GM21515 (cell line): ENCODE measurements around the gene PFDN4.
A peak's percentile ranks its signal among the peaks of the same experiment; 100 is the strongest.
"Not testable (repeated sequence)": the region's sequence is repeated elsewhere in the genome, so short reads cannot be mapped to it uniquely, and the experiment has no call there.

Source experiments
- ATAC-seq: cut with Tn5 transposase; IDR thresholded peaks from one replicate; pipeline ENCODE4 v1.9.1; 2021; ENCODE audit not compliant: unreplicated experiment

Gene PFDN4

GRCh38 chr20:54223285-54223684, 15.4 kb downstream of the PFDN4 start:
- no peak for ATAC-seq

GRCh38 chr20:54223751-54224150, 15.9 kb downstream of the PFDN4 start:
- ATAC-seq = no peak

GRCh38 chr20:54224642-54225041, 16.8 kb downstream of the PFDN4 start:
- not testable (repeated sequence) for ATAC-seq

DNA sequence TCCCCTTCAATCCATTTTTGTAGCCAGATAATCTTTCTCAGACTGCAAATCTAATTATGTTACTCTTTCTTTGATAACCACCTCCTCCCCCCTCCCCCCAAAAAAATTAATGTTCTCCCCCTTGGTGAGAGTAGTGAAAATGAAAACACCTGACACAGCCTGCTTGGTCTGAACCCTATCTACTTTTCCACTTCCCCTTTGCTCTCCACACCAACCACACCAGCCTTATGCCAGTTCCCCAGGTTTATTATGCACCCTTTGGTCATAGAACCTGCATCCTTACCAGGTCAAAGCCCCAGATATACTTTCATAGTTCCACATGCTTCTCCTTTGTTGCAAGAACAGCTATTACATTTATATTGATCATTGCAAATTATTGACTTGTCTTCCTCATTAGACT, 19.4 kb downstream of the PFDN4 start:
- ATAC-seq = peak; percentile 75

DNA sequence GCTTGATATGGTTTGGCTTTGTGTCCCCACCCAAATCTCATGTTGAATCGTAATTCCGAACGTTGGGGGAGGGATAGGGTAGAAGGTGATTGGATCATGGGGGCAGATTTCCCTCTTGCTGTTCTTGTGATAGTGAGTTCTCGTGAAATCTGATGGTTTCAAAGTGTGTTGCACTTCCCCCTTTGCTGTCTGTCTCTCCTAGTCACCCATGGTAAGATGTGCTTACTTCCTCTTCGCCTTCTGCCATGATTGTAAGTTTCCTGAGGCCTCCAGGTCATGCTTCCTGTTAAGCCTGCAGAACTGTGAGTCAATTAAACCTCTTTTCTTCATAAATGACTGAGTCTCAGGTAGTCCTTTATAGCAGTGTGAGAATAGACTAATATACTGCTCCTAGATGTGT, 19.9 kb downstream of the PFDN4 start:
- ATAC-seq = no peak

DNA sequence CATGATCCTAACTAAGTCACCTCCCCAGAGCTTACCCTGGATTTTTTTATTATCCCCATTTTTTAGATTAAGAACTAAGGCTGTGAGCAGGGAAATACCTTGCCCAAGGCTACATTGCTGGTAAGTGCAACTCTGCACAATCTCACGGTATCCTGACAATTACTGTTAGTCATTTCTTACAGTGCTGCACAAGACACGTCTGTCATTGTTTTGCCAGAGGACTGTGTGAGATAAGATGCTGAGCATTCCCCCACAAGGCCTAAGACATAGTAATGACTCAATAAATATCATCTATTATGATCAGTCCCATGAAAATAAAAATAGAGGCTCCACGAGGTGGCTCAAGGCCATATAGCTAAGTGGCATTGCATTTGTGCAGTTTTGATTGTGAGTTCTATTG, 21.0 kb downstream of the PFDN4 start:
- no peak for ATAC-seq

- no peak for ATAC-seq
These were observed 21.8 kb downstream of the PFDN4 start for GRCh38 chr20:54229566-54230160.

DNA sequence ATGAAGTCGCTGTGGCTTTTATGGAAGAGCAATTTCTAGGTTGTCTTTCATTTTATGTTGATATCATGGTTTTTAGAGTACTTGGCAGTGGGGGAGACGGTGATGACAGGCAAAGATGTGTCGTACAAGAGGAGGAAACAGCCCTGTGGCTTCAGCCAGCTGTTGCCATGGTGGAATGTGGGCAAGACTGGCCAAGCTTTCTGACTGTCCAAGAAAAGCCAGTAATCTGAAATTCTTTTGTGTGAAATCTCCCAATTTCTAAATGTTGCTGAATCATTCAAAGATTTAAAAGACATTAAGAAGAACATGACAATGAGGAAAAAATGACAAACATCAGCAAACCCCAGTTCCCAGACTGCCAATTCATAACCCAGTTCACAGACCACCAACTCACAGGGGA, 23.1 kb downstream of the PFDN4 start:
- no peak for ATAC-seq

- no peak for ATAC-seq
These were observed 27.1 kb downstream of the PFDN4 start for GRCh38 chr20:54234991-54235390.

DNA sequence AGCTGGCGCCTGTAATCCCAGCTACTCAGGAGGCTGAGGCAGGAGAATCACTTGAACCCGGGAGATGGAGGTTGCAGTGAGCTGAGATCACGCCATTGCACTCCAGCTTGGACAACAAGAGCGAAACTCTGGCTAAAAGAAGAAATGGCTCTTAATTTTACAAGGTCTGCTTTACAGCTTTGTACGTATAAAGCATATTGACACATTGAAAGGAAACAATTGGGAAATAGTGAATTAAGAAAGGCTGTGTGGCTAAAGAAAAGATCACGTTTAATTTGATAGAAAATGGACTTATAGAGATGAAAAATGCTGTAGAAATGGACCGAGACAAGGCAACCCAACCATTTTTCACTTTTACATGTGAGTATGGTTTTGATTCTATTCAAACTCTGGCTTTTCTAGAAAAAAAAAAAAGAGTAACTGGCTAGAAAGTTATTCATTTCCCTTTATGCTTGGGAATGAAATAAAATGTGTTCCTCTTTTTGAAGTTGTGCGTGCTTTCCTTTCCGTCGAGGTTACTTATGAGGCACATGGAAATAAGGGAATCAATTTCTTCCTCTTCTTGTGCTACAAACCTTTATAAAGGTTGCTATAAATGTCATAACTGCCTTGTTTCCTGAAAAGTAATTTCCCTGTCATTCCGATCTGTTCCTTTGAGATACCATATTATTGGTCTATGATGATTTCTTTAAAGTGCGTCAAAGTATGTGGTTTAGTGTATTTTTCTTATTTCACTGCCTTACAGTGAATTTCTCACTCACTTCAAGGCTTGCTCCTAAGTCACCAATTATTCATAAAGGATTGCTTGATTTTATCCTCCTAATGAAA, 29.4 kb downstream of the PFDN4 start:
- no peak for ATAC-seq

- no peak for ATAC-seq
These were observed 36.2 kb downstream of the PFDN4 start for GRCh38 chr20:54244113-54244512.

DNA sequence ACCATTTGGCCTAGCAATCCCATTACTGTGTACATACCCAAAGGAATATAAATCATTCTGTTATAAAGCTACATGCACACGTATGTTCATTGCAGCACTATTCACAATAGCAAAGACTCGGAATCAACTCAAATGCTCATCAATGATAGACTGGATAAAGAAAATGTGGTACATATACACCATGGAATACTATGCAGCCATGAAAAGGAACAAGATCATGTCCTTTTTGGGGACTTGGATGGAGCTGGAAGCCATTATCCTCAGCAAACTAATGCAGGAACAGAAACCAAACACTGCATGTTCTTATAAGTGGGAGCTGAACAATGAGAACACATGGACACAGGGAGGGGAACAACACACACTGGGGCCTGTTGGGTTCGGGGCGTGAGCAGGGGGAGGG, 40.8 kb downstream of the PFDN4 start:
- not testable (repeated sequence) for ATAC-seq

DNA sequence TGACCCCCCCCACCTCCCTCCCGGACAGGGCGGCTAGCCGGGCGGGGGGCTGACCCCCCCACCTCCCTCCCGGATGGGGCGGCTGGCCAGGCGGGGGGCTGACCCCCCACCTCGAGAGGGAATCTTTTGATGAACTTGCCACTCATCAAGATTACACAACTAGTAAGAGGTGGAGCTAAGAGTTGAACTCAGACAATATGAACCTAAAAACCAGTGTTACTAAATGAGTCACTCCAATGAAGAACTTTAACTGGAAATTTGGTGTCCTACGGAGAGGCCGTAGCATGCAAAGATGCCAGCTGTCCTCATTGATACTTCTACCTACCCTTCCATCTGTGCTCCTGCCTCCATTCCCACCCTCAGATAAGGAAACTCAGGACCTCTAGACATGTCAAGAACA, 42.8 kb downstream of the PFDN4 start:
- no peak for ATAC-seq

GRCh38 chr20:54251096-54251495, 43.2 kb downstream of the PFDN4 start:
- no peak for ATAC-seq

GRCh38 chr20:54254596-54254995, 46.7 kb downstream of the PFDN4 start:
- ATAC-seq = no peak

GRCh38 chr20:54255157-54255556, 47.3 kb downstream of the PFDN4 start:
- no peak for ATAC-seq

GRCh38 chr20:54256202-54256601, 48.3 kb downstream of the PFDN4 start:
- ATAC-seq = no peak

- ATAC-seq = no peak
These were observed 49.4 kb downstream of the PFDN4 start for GRCh38 chr20:54257071-54257816.

- no peak for ATAC-seq
These were observed 52.2 kb downstream of the PFDN4 start for GRCh38 chr20:54260116-54260515.

- no peak for ATAC-seq
These were observed 54.8 kb downstream of the PFDN4 start for GRCh38 chr20:54262671-54263070.

DNA sequence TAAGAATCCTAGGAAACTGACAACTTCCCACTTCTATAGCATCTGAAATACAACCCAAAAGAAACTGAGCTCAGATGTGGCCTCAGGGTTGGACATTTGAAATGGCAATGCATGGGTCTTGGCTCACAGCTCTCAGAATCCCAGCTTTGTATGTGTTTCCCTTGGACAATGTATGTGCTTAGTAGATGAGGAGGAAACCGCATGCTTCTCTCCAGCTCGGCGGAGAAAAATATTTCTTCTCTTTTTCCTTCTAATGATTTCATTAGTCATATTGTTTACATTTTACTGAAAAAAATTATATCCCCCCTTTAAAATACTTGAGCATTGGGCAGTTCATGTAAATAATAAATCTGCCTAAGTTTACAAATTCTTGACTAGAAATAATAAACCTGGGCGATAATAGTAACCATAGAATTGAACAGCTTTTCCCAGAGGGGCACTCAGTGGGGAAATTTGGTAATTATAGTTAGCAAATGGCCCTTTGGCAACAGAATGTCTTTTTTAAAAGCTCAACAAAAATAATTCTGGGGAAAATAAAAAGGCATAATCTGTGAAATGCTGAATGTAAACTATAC, 55.3 kb downstream of the PFDN4 start:
- ATAC-seq = no peak

GRCh38 chr20:54265791-54266190, 57.9 kb downstream of the PFDN4 start:
- ATAC-seq = not testable (repeated sequence)
